Measurements from ENCODE around the gene CCDC70. TPM values are rescaled to one million over a fixed set of nuclear protein-coding genes. Genes with fewer than 3 reads are reported as not detected.

Gene CCDC70
- not detected for total RNA-seq
- polyA plus RNA-seq, result not detected
- long read RNA-seq, donor 1, result 0 reads
- long read RNA-seq, donor 2, result 0 reads
- long read RNA-seq, donor 3, result 0 reads

GRCh38 chr13:51861723-51862300 lies at the start of gene CCDC70:
CCDC70 (plus strand) TSS chr13:51861969; CDS start chr13:51865412, 3,443 bp downstream.
- ATAC-seq (no peak), DNase-seq (no peak)
- H3K4me3 ChIP-seq, result no peak within 1 kb of the TSS
- H3K36me3 ChIP-seq, result no peaks in the 10 kb centered on the region
- H3K27ac ChIP-seq, result no peak within 1 kb of the TSS
- H3K9me3 ChIP-seq, result no peaks in the 10 kb centered on the region
- WGBS, 2 donors, result 89% methylated on average over 5 of the region's 5 CpGs
- H3K27me3 ChIP-seq, result no peaks in the 10 kb centered on the region
- intact Hi-C loops (cut with DNase I), result no loop called here
- H3K4me1 ChIP-seq, result no peaks in the 10 kb centered on the region
- TF ChIP-seq CTCF (IDR thresholded peaks at IDR 0.05), result no peak

GRCh38 chr13:51814071-51814470 lies 47.7 kb upstream of the CCDC70 start:
- no peaks in the 10 kb centered on the region for H3K36me3 ChIP-seq
- intact Hi-C loops (cut with DNase I), result loop anchor here in 5 of 10 donors (2.0 to 10.0 kb wide), 5 partner anchors 19 to 313 kb away; partner anchors contain the start of genes NEK5 (in 3 of the 5), ALG11 (in 1 of the 5) and ATP7B (in 1 of the 5)
- DNase-seq (no peak), ATAC-seq (no peak)
- no peak for TF ChIP-seq CTCF (IDR thresholded peaks at IDR 0.05)
- 98 to 99% methylated on average over 2 of the region's 2 CpGs for WGBS, 2 donors
- no peaks in the 10 kb centered on the region for H3K9me3 ChIP-seq
- H3K4me1 ChIP-seq, result peaks cover 4 to 31% (median 16%) of the 10 kb centered on the region in 9 donors
- H3K27ac ChIP-seq, result no peak overlapping the region
- H3K4me3 ChIP-seq, result no peak overlapping the region
- H3K27me3 ChIP-seq, result no peaks in the 10 kb centered on the region

DNA sequence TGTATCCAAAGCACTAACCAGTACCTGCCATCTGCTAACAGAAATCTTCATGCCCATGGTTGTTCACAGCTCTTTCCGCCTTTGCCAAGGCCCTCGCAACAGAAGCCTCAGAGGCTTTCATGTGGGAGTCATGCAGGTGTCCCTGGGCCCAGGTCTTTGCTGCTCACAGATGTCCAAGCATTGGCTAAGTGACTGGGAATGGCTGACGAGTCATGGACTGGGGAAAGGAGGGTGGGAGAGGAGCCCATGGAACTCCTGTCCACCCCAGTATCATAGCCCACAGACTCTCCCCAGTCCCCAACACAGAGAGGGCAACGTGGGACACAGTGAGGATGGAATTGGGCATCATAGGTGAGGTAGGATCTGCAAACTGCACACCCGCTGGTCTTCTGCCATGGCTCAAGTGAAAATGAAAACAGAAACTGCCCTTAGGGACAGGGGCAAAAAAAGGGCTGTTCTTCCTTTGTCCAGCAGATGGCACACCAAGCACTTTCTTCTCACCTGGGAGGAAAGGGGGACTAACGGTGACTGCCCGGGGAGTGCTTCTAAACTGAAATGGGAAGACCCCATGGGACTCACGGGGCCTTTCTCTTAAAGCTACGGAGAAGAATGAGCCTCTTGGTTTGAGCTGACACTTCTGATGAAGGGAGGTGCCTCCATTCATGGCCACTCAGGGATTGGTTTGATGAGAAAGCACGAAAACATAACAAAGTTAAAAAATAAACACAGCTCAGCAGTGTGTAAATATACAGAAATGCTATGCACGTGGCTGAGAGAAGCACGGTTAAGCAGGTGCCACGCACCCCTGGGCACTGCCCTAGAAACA lies 46.7 kb upstream of the CCDC70 start:
- DNase-seq, result peak in 1 of 2 donors; percentile 66
- intact Hi-C loops (cut with DNase I), result loop anchor here in 7 of 10 donors (1.0 to 10.0 kb wide), 7 partner anchors 17 to 312 kb away; partner anchors contain the start of genes NEK5 (in 6 of the 7), ALG11 (in 1 of the 7) and ATP7B (in 1 of the 7)
- WGBS, 2 donors, result 24 to 28% methylated on average over 13 of the region's 13 CpGs
- peak; percentile 49 to 73 (median 64) for ATAC-seq
- TF ChIP-seq CTCF (IDR thresholded peaks at IDR 0.05), result peak; percentile 75 to 90 (median 85)
- no peaks in the 10 kb centered on the region for H3K9me3 ChIP-seq
- H3K4me1 ChIP-seq, result peaks cover 4 to 38% (median 22%) of the 10 kb centered on the region in 9 donors
- H3K36me3 ChIP-seq, result no peaks in the 10 kb centered on the region
- no peaks in the 10 kb centered on the region for H3K27me3 ChIP-seq
- peak overlapping the region in 2 of 10 donors; percentile 33 to 66 for H3K27ac ChIP-seq
- H3K4me3 ChIP-seq, result peak overlapping the region in 6 of 10 donors; percentile 20 to 30 (median 26)

DNA sequence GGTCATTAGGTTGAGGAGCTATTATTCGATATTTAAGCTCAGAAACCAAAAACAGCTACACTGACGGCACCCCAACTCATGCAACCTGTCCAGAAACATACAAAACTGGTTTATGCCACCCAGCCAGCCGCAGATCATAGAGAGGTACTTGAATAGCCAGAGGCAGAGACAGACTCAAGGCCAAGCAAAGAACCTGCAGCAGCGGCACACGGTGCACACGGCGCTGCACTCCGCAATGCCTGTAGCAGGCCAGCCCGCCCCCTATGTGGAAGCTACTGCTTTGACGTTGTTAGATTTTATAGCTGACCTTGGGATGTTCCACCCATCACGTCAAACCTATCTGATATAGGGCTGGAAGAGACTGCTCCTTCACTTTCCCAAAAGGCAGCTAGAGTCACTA lies 45.9 kb upstream of the CCDC70 start:
- peaks cover 4 to 41% (median 22%) of the 10 kb centered on the region in 9 donors for H3K4me1 ChIP-seq
- H3K27ac ChIP-seq, result no peak overlapping the region
- intact Hi-C loops (cut with DNase I), result loop anchor here in 7 of 10 donors (1.0 to 10.0 kb wide), 7 partner anchors 16 to 311 kb away; partner anchors contain the start of genes NEK5 (in 6 of the 7), ALG11 (in 1 of the 7) and ATP7B (in 1 of the 7)
- no peaks in the 10 kb centered on the region for H3K36me3 ChIP-seq
- ATAC-seq (no peak), DNase-seq (no peak)
- no peaks in the 10 kb centered on the region for H3K9me3 ChIP-seq
- TF ChIP-seq CTCF (IDR thresholded peaks at IDR 0.05), result no peak
- no peaks in the 10 kb centered on the region for H3K27me3 ChIP-seq
- WGBS, 2 donors, result 82% methylated on average over 11 of the region's 11 CpGs
- no peak overlapping the region for H3K4me3 ChIP-seq
